Ishikawa (cell line): Measurements from ENCODE around the gene SVBP.

Source experiments
- CEBPB ChIP-seq: IDR thresholded peaks from 2 replicates; pipeline ENCODE4 v1.6.1; 2012
- CREB1 ChIP-seq: IDR thresholded peaks from 2 replicates; pipeline ENCODE4 v1.6.1; 2012; ENCODE audit warnings: low read depth
- EGR1 ChIP-seq: IDR thresholded peaks from 2 replicates; pipeline ENCODE4 v1.6.1; 2012
- EP300 ChIP-seq: IDR thresholded peaks from 2 replicates; pipeline ENCODE4 v1.6.1; 2012; ENCODE audit warnings: borderline replicate concordance
- FOXM1 ChIP-seq: IDR thresholded peaks from 2 replicates; pipeline ENCODE4 v1.6.1; 2012; ENCODE audit warnings: low read depth, borderline replicate concordance
- MAX ChIP-seq: IDR thresholded peaks from 2 replicates; pipeline ENCODE4 v1.6.1; 2012
- NFIC ChIP-seq: IDR thresholded peaks from 2 replicates; pipeline ENCODE4 v1.6.1; 2012
- RAD21 ChIP-seq: IDR thresholded peaks from 2 replicates; pipeline ENCODE4 v1.6.1; 2012; ENCODE audit warnings: low read depth
- TAF1 ChIP-seq: IDR thresholded peaks from 2 replicates; pipeline ENCODE4 v1.6.1; 2012; ENCODE audit warnings: low read depth, mild to moderate bottlenecking
- TCF12 ChIP-seq: IDR thresholded peaks from 2 replicates; pipeline ENCODE4 v1.6.1; 2012; ENCODE audit warnings: low read depth
- TEAD4 ChIP-seq: IDR thresholded peaks from 2 replicates; pipeline ENCODE4 v1.6.1; 2012
- USF1 ChIP-seq: IDR thresholded peaks from 2 replicates; pipeline ENCODE4 v1.6.1; 2012
- YY1 ChIP-seq: IDR thresholded peaks from 2 replicates; pipeline ENCODE4 v1.6.1; 2012; ENCODE audit warnings: low read depth
- ZBTB7A ChIP-seq: IDR thresholded peaks from 2 replicates; pipeline ENCODE4 v1.6.1; 2012; ENCODE audit warnings: low read depth
- TF ChIP-seq, protein P1 (sequence below): IDR thresholded peaks from 2 replicates; pipeline ENCODE4 v1.6.1; 2012; ENCODE audit warnings: low read depth, mild to moderate bottlenecking

SVBP gene

GRCh38 chr1:42759114-42759513 lies 58.1 kb downstream of the SVBP start:
- no peak for TF ChIP-seq NFIC
- TF ChIP-seq EGR1 = no peak
- TF ChIP-seq RAD21 = no peak
- TF ChIP-seq YY1 = no peak
- no peak for TF ChIP-seq USF1
- no peak for TF ChIP-seq CEBPB
- TF ChIP-seq, protein P1, sequence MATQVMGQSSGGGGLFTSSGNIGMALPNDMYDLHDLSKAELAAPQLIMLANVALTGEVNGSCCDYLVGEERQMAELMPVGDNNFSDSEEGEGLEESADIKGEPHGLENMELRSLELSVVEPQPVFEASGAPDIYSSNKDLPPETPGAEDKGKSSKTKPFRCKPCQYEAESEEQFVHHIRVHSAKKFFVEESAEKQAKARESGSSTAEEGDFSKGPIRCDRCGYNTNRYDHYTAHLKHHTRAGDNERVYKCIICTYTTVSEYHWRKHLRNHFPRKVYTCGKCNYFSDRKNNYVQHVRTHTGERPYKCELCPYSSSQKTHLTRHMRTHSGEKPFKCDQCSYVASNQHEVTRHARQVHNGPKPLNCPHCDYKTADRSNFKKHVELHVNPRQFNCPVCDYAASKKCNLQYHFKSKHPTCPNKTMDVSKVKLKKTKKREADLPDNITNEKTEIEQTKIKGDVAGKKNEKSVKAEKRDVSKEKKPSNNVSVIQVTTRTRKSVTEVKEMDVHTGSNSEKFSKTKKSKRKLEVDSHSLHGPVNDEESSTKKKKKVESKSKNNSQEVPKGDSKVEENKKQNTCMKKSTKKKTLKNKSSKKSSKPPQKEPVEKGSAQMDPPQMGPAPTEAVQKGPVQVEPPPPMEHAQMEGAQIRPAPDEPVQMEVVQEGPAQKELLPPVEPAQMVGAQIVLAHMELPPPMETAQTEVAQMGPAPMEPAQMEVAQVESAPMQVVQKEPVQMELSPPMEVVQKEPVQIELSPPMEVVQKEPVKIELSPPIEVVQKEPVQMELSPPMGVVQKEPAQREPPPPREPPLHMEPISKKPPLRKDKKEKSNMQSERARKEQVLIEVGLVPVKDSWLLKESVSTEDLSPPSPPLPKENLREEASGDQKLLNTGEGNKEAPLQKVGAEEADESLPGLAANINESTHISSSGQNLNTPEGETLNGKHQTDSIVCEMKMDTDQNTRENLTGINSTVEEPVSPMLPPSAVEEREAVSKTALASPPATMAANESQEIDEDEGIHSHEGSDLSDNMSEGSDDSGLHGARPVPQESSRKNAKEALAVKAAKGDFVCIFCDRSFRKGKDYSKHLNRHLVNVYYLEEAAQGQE = no peak
- TF ChIP-seq FOXM1 = no peak
- no peak for TF ChIP-seq MAX
- TF ChIP-seq TCF12 = no peak
- TF ChIP-seq ZBTB7A = no peak
- TF ChIP-seq TAF1 = no peak
- TF ChIP-seq CREB1 = no peak
- no peak for TF ChIP-seq EP300
- TF ChIP-seq TEAD4 = no peak

DNA sequence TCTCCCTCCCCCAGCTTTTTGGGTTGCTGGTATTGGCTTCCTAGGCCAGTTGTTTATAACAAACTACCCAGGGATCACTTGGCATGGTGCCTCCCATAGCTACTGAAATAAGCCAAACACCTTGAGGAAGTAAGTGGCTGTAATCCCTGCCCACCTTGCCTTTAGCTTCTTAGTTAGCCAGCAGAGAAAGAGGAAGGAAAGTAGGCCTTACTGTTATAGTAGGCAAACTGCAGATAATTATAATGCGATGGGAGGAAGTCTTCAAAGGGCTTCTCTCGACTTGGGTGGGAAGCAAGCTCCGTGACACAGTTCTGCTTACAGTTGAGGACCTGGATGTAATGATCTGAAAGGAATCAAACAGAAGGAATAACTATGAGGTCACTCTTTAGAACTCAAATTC lies 58.6 kb downstream of the SVBP start:
- TF ChIP-seq EGR1 = no peak
- no peak for TF ChIP-seq CREB1
- no peak for TF ChIP-seq MAX
- TF ChIP-seq FOXM1 = no peak
- TF ChIP-seq, protein P1 = no peak
- TF ChIP-seq YY1 = no peak
- no peak for TF ChIP-seq TCF12

DNA sequence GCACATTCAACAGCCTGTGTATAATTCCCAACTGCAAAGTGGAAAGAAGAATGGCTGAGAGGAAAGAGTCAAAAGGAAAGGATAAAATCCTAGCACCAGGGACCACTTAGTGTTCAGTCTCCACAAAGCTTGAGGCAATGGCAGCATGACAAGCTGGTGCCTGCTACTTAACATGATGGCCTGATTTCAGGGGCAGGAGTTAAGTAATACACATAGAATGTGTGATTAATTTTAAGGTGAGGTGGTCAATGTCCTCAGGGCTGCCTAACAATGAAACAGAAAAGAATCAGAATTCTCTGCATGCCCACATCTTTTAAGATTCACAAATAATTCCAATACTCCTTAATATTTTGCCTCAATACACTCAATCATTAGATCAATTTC lies 59.3 kb downstream of the SVBP start:
- TF ChIP-seq ZBTB7A (no peak), YY1 (no peak), FOXM1 (no peak), MAX (no peak), USF1 (no peak), RAD21 (no peak), CREB1 (no peak), TCF12 (no peak), NFIC (no peak), CEBPB (no peak), EGR1 (no peak), EP300 (no peak), TAF1 (no peak), TEAD4 (no peak)
- TF ChIP-seq, protein P1 = no peak
